A549 (cell line): ENCODE data around the gene BBS10. TPM values are rescaled to one million over a fixed set of nuclear protein-coding genes. Genes with fewer than 3 reads are reported as not detected.

Source experiments
- ATAC-seq, 2 experiments: fragments of 200-7000 bp in 1 of 2; fragments of >200 bp in 1 of 2; cut with Nextera tagmentation in 1 of 2; cut with Tn5 transposase in 1 of 2; 3 replicates each; pipeline versions ENCODE4 v1.8.0 to v1.9.1; 2018 to 2020; ENCODE audit warnings: mild to moderate bottlenecking in 1 of 2, moderate library complexity in 1 of 2
- CTCF ChIA-PET: fragments of 300-600 bp; sonication (Branson Sonifier 250); formaldehyde crosslinking; extraction: SDS; loops from one replicate; lab custom pipeline; 2021; ENCODE audit warnings: antibody characterized with exemption, inconsistent platforms; lab: Yijun Ruan, JAX
- POLR2A ChIA-PET: fragments of 350-600 bp; formaldehyde crosslinking; extraction: SDS; loops from one replicate; lab custom pipeline; 2021; ENCODE audit warnings: antibody characterized with exemption, inconsistent platforms; lab: Yijun Ruan, JAX
- DNase-seq, 2 experiments: peaks; one replicate each; pipeline versions ENCODE4 v3.0.0 to v3.0.0-alpha.2; 2011 to 2016; ENCODE audit warnings: low read depth in 1 of 2, low spot score in 1 of 2
- FAIRE-seq: peaks from 2 replicates; lab custom pipeline; 2011; peaks lifted over from hg19 to GRCh38; lab: Jason Lieb, UNC
- H3K27ac ChIP-seq, 2 experiments: fragments of >200 bp; sonication (Bioruptor Twin); formaldehyde crosslinking; 3 replicates each; pipeline ENCODE4 v1.5.1; 2016 to 2017
- H3K4me1 ChIP-seq: fragments of >200 bp; sonication (Bioruptor Twin); formaldehyde crosslinking; 3 replicates; pipeline ENCODE4 v1.6.1; 2016
- H3K4me2 ChIP-seq: fragments of >200 bp; sonication (Bioruptor Twin); formaldehyde crosslinking; 3 replicates; pipeline ENCODE4 v1.6.1; 2016
- H3K4me3 ChIP-seq: fragments of >200 bp; sonication (Bioruptor Twin); formaldehyde crosslinking; 3 replicates; pipeline ENCODE4 v1.5.1; 2016
- H3K9me3 ChIP-seq: fragments of >200 bp; sonication (Bioruptor Twin); formaldehyde crosslinking; 3 replicates; pipeline ENCODE4 v1.6.1; 2016
- ATOH8 ChIP-seq: fragments of 250-450 bp; sonication (Bioruptor Pico); IDR thresholded peaks from 2 replicates; pipeline ENCODE4 v1.5.0; 2020; ENCODE audit warnings: low read depth, mild to moderate bottlenecking, moderate library complexity
- BHLHE40 ChIP-seq: IDR thresholded peaks from 2 replicates; pipeline ENCODE4 v1.6.1; 2012; ENCODE audit warnings: low read depth, low read length, inconsistent platforms
- CBX2 ChIP-seq: fragments of 200-600 bp; sonication (generic); IDR thresholded peaks from 2 replicates; pipeline ENCODE4 v1.6.1; 2016; ENCODE audit warnings: low read depth, mild to moderate bottlenecking, borderline replicate concordance
- CBX8 ChIP-seq: fragments of 200-600 bp; sonication (generic); IDR thresholded peaks from 2 replicates; pipeline ENCODE4 v1.6.1; 2016
- CEBPB ChIP-seq, 2 experiments: fragments of >200 bp in 1 of 2; sonication (Bioruptor Twin) in 1 of 2; formaldehyde crosslinking in 1 of 2; IDR thresholded peaks; 2 replicates each; pipeline ENCODE4 v1.6.1; 2012 to 2016
- CHD4 ChIP-seq: fragments of 200-600 bp; sonication (generic); IDR thresholded peaks from 2 replicates; pipeline ENCODE4 v1.6.1; 2016; ENCODE audit warnings: antibody characterized with exemption, mild to moderate bottlenecking, borderline replicate concordance
- CTCF ChIP-seq: fragments of >200 bp; sonication (Bioruptor Twin); formaldehyde crosslinking; IDR thresholded peaks from 3 replicates; pipeline ENCODE4 v1.5.1; 2016
- E2F6 ChIP-seq: IDR thresholded peaks from 2 replicates; pipeline ENCODE4 v1.6.1; 2012; ENCODE audit warnings: low read depth, borderline replicate concordance
- EHF ChIP-seq: fragments of 250-450 bp; sonication (Bioruptor Pico); IDR thresholded peaks from 2 replicates; pipeline ENCODE4 v1.5.0; 2020; ENCODE audit warnings: mild to moderate bottlenecking
- ELK1 ChIP-seq: fragments of 150-350 bp; IDR thresholded peaks from 2 replicates; pipeline ENCODE4 v1.6.1; 2014; ENCODE audit warnings: low read depth, mild to moderate bottlenecking, low read length
- EP300 ChIP-seq, 2 experiments: fragments of >200 bp; sonication (Bioruptor Twin); formaldehyde crosslinking; IDR thresholded peaks; 2 replicates in 1 of 2; 3 replicates in 1 of 2; pipeline ENCODE4 v1.6.1; 2016 to 2017
- HDAC2 ChIP-seq: fragments of 200-600 bp; sonication (generic); IDR thresholded peaks from 2 replicates; pipeline ENCODE4 v1.6.1; 2016
- HEYL ChIP-seq: fragments of 250-450 bp; sonication (Bioruptor Pico); IDR thresholded peaks from 2 replicates; pipeline ENCODE4 v1.8.0; 2021; ENCODE audit warnings: mild to moderate bottlenecking, moderate library complexity
- HOXB13 ChIP-seq: fragments of 250-450 bp; sonication (Bioruptor Pico); IDR thresholded peaks from 2 replicates; pipeline ENCODE4 v1.5.0; 2020; ENCODE audit warnings: low read depth, mild to moderate bottlenecking, moderate library complexity
- HOXB5 ChIP-seq: fragments of 250-450 bp; sonication (Bioruptor Pico); IDR thresholded peaks from 2 replicates; pipeline ENCODE4 v1.5.0; 2020; ENCODE audit warnings: mild to moderate bottlenecking, moderate library complexity
- JUN ChIP-seq, 2 experiments: fragments of >200 bp; sonication (Bioruptor Twin); formaldehyde crosslinking; IDR thresholded peaks; 2 replicates in 1 of 2; 3 replicates in 1 of 2; pipeline ENCODE4 v1.6.1; 2016 to 2017
- JUNB ChIP-seq: fragments of >200 bp; sonication (Bioruptor Twin); formaldehyde crosslinking; IDR thresholded peaks from 2 replicates; pipeline ENCODE4 v1.6.1; 2016
- MAZ ChIP-seq: fragments of 150-350 bp; IDR thresholded peaks from 2 replicates; pipeline ENCODE4 v1.6.1; 2014; ENCODE audit warnings: antibody characterized with exemption, low read depth, low read length, borderline replicate concordance
- PBX3 ChIP-seq: IDR thresholded peaks from 2 replicates; pipeline ENCODE4 v1.6.1; 2012
- PHF8 ChIP-seq: fragments of 200-600 bp; sonication (generic); IDR thresholded peaks from 2 replicates; pipeline ENCODE4 v1.6.1; 2016; ENCODE audit warnings: low read depth, mild to moderate bottlenecking, antibody characterized with exemption, moderate library complexity, borderline replicate concordance
- RCOR1 ChIP-seq: fragments of 150-350 bp; IDR thresholded peaks from 2 replicates; pipeline ENCODE4 v1.6.1; 2014; ENCODE audit warnings: antibody characterized with exemption, low read length, low read depth
- REST ChIP-seq: fragments of 200-600 bp; sonication (generic); IDR thresholded peaks from 2 replicates; pipeline ENCODE4 v1.6.1; 2016; ENCODE audit warnings: antibody characterized with exemption, mild to moderate bottlenecking, moderate library complexity
- RFX5 ChIP-seq: fragments of 450-650 bp; IDR thresholded peaks from 2 replicates; pipeline ENCODE4 v1.7.1; 2014; ENCODE audit warnings: antibody characterized with exemption, mild to moderate bottlenecking, moderate library complexity
- USF2 ChIP-seq: fragments of 450-650 bp; IDR thresholded peaks from 2 replicates; pipeline ENCODE4 v1.6.1; 2014; ENCODE audit warnings: antibody characterized with exemption
- ZC3H11A ChIP-seq: fragments of 450-650 bp; IDR thresholded peaks from 2 replicates; pipeline ENCODE4 v1.6.1; 2014; ENCODE audit warnings: antibody characterized with exemption, mild to moderate bottlenecking
- WGBS: methylation state at CpG from one replicate; pipeline ENCODE4 v1.1.6; 2017; ENCODE audit errors: missing lambda C conversion rate; 5-methylcytosine and 5-hydroxymethylcytosine counted together
- polyA plus RNA-seq, 4 experiments: library from polyadenylated mRNA; depleted of rRNA in 3 of 4; stranded (reverse); fragments of >200 nt; fragmentation: RNase III in 1 of 4; extraction: RNeasy Plus Mini Kit Qiagen cat#74134 plus additional on column Dnase treatment in 1 of 4; gene quantifications; 2 replicates in 3 of 4; 3 replicates in 1 of 4; pipeline ENCODE4 v1.2.3, GENCODE V29; 2011 to 2017

BBS10 gene
- polyA plus RNA-seq, 2 of the 4 experiments (the other 2 are of a cell fraction) = 8.0 to 15.1 TPM

- WGBS = 85% methylated on average over 9 of the region's 9 CpGs
- no peak for FAIRE-seq
Observed at GRCh38 chr12:76360316-76360715, 12.1 kb upstream of the BBS10 start.

GRCh38 chr12:76356071-76356470 is 7.9 kb upstream of the BBS10 start:
- H3K4me2 ChIP-seq = no peak overlapping the region
- 17% methylated on average over 1 of the region's 1 CpG for WGBS
- no peak for FAIRE-seq
- TF ChIP-seq PHF8 (no peak), BHLHE40 (no peak), ELK1 (no peak), MAZ (no peak), HDAC2 (no peak), RFX5 (no peak), HOXB13 (no peak), EP300 (IDR thresholded peaks at IDR 0.05) (no peak), RCOR1 (no peak), CHD4 (no peak), PBX3 (no peak), CTCF (no peak), E2F6 (no peak), HOXB5 (CRISPR knock-in tag) (no peak), JUNB (no peak)
- no peaks in the 10 kb centered on the region for H3K9me3 ChIP-seq
- no peak overlapping the region for H3K4me3 ChIP-seq
- ChIA-PET CTCF (interaction anchor here (1.2 kb wide), 1 partner anchor 8 kb away, joined by 3 read pairs; the partner anchor contains the start of gene BBS10), POLR2A (no interaction called here)
- no peak for DNase-seq
- H3K4me1 ChIP-seq = no peaks in the 10 kb centered on the region
- ATAC-seq = no peak
- no peak overlapping the region for H3K27ac ChIP-seq

More at GRCh38 chr12:76360316-76360715, 12.1 kb upstream of the BBS10 start:
- H3K4me2 ChIP-seq = no peak overlapping the region
- H3K4me1 ChIP-seq = no peaks in the 10 kb centered on the region
- H3K27ac ChIP-seq = no peak overlapping the region
- H3K4me3 ChIP-seq = no peak overlapping the region
- CTCF ChIA-PET = interaction anchor here (1.5 kb wide), 1 partner anchor 12 kb away, joined by 6 read pairs; the partner anchor contains the start of gene BBS10
- DNase-seq (no peak), ATAC-seq (no peak)
- TF ChIP-seq HEYL (CRISPR knock-in tag) (no peak), JUN (IDR thresholded peaks at IDR 0.05) (no peak), PHF8 (no peak), EHF (CRISPR knock-in tag) (no peak), ZC3H11A (no peak), CBX8 (no peak), USF2 (no peak), CEBPB (IDR thresholded peaks at IDR 0.05) (no peak), REST (no peak), CBX2 (no peak), ATOH8 (CRISPR knock-in tag) (no peak)
- POLR2A ChIA-PET = interaction anchor here (2.0 kb wide), 1 partner anchor 12 kb away, joined by 4 read pairs; the partner anchor contains the start of gene BBS10
- no peaks in the 10 kb centered on the region for H3K9me3 ChIP-seq
